ENCODE results near the gene LRCOL1.

LRCOL1 gene

GRCh38 chr12:132635076-132635955, 24.9 kb upstream of the LRCOL1 start:
- DNase-seq, result no peak

- DNase-seq, result no peak
These were observed 24.1 kb upstream of the LRCOL1 start for GRCh38 chr12:132634411-132634990.

- DNase-seq, result no peak
These were observed 23.5 kb upstream of the LRCOL1 start for GRCh38 chr12:132633901-132634300.

- DNase-seq, result no peak
These were observed 23.0 kb upstream of the LRCOL1 start for GRCh38 chr12:132633398-132633797.

- DNase-seq, result no peak
These were observed 22.3 kb upstream of the LRCOL1 start for GRCh38 chr12:132632521-132633228.

- no peak for DNase-seq
These were observed 21.3 kb upstream of the LRCOL1 start for GRCh38 chr12:132631666-132632065.

- no peak for DNase-seq
These were observed 20.3 kb upstream of the LRCOL1 start for GRCh38 chr12:132630672-132631071.

GRCh38 chr12:132629330-132629729, 18.9 kb upstream of the LRCOL1 start:
- DNase-seq, result no peak

GRCh38 chr12:132625731-132626430, 15.5 kb upstream of the LRCOL1 start:
- no peak for DNase-seq

GRCh38 chr12:132624910-132625630, 14.7 kb upstream of the LRCOL1 start:
- no peak for DNase-seq

GRCh38 chr12:132624186-132624855, 13.9 kb upstream of the LRCOL1 start:
- DNase-seq, result no peak

GRCh38 chr12:132623072-132623869, 12.9 kb upstream of the LRCOL1 start:
- no peak for DNase-seq

- DNase-seq, result no peak
These were observed 12.2 kb upstream of the LRCOL1 start for GRCh38 chr12:132622437-132623071.

GRCh38 chr12:132621657-132622435, 11.5 kb upstream of the LRCOL1 start:
- no peak for DNase-seq

GRCh38 chr12:132620899-132621656, 10.7 kb upstream of the LRCOL1 start:
- no peak for DNase-seq

- DNase-seq, result no peak
These were observed 9.9 kb upstream of the LRCOL1 start for GRCh38 chr12:132620113-132620898.

- no peak for DNase-seq
These were observed 9.2 kb upstream of the LRCOL1 start for GRCh38 chr12:132619386-132620112.

All from central memory CD4-positive, alpha-beta T cell (primary cell).